RWPE2 (cell line): ENCODE data around the gene CYFIP1.

Experiments
- ATAC-seq: fragments of 200-7000 bp; cut with Tn5 transposase; 3 replicates; pipeline ENCODE4 v1.9.1; 2021; ENCODE audit warnings: low read depth
- DNase-seq: peaks from one replicate; pipeline ENCODE4 v3.0.0-alpha.2; 2020; ENCODE audit warnings: low spot score
- H3K27ac ChIP-seq: fragments of 450-650 bp; 2 replicates; pipeline ENCODE4 v1.5.1; 2017; ENCODE audit warnings: mild to moderate bottlenecking; ENCODE audit not compliant: poor library complexity, severe bottlenecking
- H3K27me3 ChIP-seq: fragments of 250-450 bp; sonication (Bioruptor Pico); 2 replicates; pipeline ENCODE4 v1.5.1; 2021; ENCODE audit warnings: mild to moderate bottlenecking, moderate library complexity; ENCODE audit not compliant: insufficient read depth, poor library complexity, severe bottlenecking
- H3K36me3 ChIP-seq: fragments of 250-450 bp; sonication (Bioruptor Pico); 2 replicates; pipeline ENCODE4 v1.5.1; 2020; ENCODE audit warnings: low read depth, mild to moderate bottlenecking, moderate library complexity
- H3K4me1 ChIP-seq: fragments of 250-450 bp; sonication (Bioruptor Pico); 2 replicates; pipeline ENCODE4 v1.5.1; 2021; ENCODE audit warnings: mild to moderate bottlenecking, moderate library complexity; ENCODE audit not compliant: insufficient read depth, poor library complexity, severe bottlenecking
- H3K4me3 ChIP-seq: fragments of 250-450 bp; sonication (Bioruptor Pico); 2 replicates; pipeline ENCODE4 v1.5.1; 2021; ENCODE audit warnings: mild to moderate bottlenecking, moderate library complexity; ENCODE audit not compliant: severe bottlenecking
- H3K9me3 ChIP-seq: fragments of 250-450 bp; sonication (Bioruptor Pico); 2 replicates; pipeline ENCODE4 v1.5.1; 2021; ENCODE audit warnings: mild to moderate bottlenecking, moderate library complexity; ENCODE audit not compliant: severe bottlenecking
- TF ChIP-seq, protein P1 (sequence below): fragments of 450-650 bp; IDR thresholded peaks from one replicate; pipeline ENCODE4 v1.5.1; 2017; ENCODE audit warnings: mild to moderate bottlenecking, moderate library complexity; ENCODE audit not compliant: poor library complexity, severe bottlenecking

The CYFIP1 gene

DNA sequence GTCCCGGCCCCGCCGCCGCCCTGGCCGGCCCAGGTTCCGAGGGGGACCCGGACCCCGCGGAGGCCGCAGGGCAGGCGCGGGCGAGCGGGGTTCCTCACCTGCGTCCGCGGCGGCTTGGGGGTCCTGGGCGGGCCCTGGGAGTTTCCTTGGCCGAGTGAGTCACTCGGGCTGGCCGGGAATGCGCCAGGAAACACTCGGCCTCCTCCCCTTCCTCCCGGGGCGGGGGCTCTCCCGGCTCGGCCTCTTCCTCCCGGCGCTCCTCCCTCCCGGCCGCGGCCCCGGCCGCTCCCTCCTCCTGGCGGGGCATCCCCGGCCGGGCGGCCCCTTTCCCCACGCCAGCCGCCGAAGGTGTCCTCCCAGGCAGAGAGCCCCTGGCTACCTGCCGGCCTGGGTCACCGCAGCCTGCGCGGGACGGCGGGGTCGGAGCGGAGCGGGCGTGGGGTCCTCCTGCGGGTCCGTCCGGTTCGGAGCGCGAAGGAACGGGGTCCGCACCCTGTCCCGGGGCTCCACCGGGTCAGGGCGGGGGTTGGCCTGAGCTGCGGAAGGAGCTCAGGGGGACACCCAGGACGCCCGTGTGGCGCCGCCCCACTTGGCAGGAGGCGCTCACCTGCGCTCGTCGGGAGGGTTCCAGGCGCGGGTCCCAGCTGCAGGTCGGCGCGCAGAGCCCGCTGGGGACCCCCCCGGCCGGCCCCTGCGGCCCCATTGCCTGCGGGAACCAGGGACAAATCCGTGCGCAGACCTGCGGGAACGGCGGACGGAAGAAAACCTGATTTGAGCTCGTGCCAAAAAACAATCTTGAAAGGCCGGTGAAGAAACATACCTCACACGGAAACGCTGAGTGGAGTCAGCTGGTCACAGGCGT, at the start of gene CYFIP1:
Gene CYFIP1, minus strand, starts transcription at position 180 of the 862 bp plus-strand sequence. CDS start 33,083 bp downstream, outside the sequence.
- ATAC-seq: peak; percentile 87
- H3K27ac ChIP-seq: peak within 1 kb of the TSS; percentile 71
- peak; percentile 96 for DNase-seq

DNA sequence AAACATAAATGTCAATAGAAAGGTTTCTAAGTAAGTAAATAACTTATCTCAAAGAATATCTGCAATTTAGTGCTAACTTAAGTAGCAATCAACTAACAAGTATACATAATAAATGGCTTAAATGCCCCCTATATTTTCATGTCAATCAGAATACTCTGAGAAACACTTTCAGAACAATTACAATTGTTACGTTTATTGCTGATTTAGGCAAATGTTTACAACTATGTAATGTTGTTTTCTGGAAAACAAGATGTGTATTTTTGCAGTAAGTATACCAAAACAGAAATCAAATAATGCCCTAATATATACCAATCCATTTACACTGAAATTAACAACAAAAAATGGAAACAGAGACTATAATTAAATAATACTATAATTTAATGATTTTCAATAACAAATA, 46.0 kb upstream of the CYFIP1 start:
- Histone ChIP-seq H3K27me3 (no peaks in the 10 kb centered on the region), H3K4me3 (no peak overlapping the region), H3K36me3 (peaks cover 100% of the 10 kb centered on the region), H3K9me3 (peaks cover 3% of the 10 kb centered on the region), H3K4me1 (no peaks in the 10 kb centered on the region), H3K27ac (no peak overlapping the region)
- DNase-seq (no peak), ATAC-seq (no peak)
- TF ChIP-seq, protein P1, sequence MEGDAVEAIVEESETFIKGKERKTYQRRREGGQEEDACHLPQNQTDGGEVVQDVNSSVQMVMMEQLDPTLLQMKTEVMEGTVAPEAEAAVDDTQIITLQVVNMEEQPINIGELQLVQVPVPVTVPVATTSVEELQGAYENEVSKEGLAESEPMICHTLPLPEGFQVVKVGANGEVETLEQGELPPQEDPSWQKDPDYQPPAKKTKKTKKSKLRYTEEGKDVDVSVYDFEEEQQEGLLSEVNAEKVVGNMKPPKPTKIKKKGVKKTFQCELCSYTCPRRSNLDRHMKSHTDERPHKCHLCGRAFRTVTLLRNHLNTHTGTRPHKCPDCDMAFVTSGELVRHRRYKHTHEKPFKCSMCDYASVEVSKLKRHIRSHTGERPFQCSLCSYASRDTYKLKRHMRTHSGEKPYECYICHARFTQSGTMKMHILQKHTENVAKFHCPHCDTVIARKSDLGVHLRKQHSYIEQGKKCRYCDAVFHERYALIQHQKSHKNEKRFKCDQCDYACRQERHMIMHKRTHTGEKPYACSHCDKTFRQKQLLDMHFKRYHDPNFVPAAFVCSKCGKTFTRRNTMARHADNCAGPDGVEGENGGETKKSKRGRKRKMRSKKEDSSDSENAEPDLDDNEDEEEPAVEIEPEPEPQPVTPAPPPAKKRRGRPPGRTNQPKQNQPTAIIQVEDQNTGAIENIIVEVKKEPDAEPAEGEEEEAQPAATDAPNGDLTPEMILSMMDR: no peak

More for the DNA sequence above, at the start of gene CYFIP1:
- H3K4me3 ChIP-seq: peak within 1 kb of the TSS; percentile 86
- H3K36me3 ChIP-seq: no peaks in the 10 kb centered on the region
- TF ChIP-seq, protein P1: no peak
- no peaks in the 10 kb centered on the region for H3K9me3 ChIP-seq
- no peaks in the 10 kb centered on the region for H3K4me1 ChIP-seq
- H3K27me3 ChIP-seq: no peaks in the 10 kb centered on the region

DNA sequence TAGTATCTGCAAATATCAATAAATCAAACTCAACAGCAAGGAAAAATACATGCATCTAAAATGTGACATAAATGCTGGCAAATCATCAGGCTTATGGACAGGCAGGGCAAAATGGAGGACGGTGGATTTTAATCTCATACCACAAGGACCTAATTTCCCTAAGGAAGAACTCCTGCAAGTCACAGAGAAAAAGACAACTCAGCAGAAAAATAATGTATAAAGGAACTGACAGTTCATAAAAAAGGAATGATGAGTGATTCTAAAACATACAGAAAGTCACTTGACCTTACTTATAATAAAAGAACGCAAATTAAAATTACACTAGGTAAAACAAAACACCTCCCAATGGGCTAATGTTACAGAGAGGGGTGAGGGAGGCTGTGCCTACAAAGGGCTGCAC, 42.0 kb upstream of the CYFIP1 start:
- no peak overlapping the region for H3K27ac ChIP-seq
- peaks cover 97% of the 10 kb centered on the region for H3K36me3 ChIP-seq
- peaks cover 3% of the 10 kb centered on the region for H3K9me3 ChIP-seq
- H3K4me3 ChIP-seq: no peak overlapping the region
- TF ChIP-seq, protein P1: no peak
- ATAC-seq (no peak), DNase-seq (no peak)
- H3K4me1 ChIP-seq: no peaks in the 10 kb centered on the region
- no peaks in the 10 kb centered on the region for H3K27me3 ChIP-seq

DNA sequence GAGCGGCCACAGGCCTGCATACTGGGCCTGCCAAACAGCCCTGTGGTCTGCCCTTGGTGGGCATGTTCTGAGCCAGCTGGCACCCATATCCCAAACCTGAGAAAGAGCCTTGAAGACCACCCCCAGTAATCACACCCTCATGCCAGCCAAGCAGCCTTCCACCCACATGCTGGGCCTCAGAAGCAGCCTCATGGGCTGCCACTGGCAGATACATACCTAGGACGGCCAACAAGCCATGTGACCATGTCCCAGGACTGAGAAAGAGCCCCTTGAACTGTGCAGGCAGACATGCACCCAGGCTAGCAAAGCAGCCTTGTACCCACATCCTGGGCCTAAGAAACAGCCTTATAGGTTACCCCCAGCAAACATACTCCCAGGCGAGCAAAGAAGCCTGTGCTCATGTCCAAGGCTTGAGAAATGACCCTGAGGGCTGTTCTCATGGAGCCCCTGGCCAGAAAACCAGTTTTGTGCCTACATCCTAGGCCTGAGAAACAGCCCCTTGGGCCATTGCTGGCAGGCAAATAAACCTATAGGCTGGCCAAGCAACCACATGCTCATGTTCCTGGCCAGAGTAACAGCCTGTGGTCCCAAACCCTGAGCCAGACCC, 34.3 kb upstream of the CYFIP1 start:
- Histone ChIP-seq H3K27me3 (no peaks in the 10 kb centered on the region), H3K4me1 (no peaks in the 10 kb centered on the region), H3K36me3 (peaks cover 88% of the 10 kb centered on the region), H3K4me3 (no peak overlapping the region), H3K9me3 (no peaks in the 10 kb centered on the region), H3K27ac (no peak overlapping the region)
- no peak for ATAC-seq
- peak; percentile 56 for DNase-seq
- TF ChIP-seq, protein P1: no peak
